Measurements from ENCODE around the gene PTPN4. TPM values are rescaled to one million over a fixed set of nuclear protein-coding genes. Genes with fewer than 3 reads are reported as not detected.

Gene PTPN4
- total RNA-seq, 2 donors from 2014 or later = 12.2 to 21.1 TPM

- Histone ChIP-seq H3K4me1 (peaks cover 25% of the 10 kb centered on the region), H3K4me3 (no peak overlapping the region), H3K27ac (no peak overlapping the region), H3K9me3 (no peaks in the 10 kb centered on the region), H3K27me3 (no peaks in the 10 kb centered on the region), H3K36me3 (replicated peaks in 1 of 2; ENCODE audit: insufficient read depth in 1 of 2, low read depth in 2 of 2) (no peaks in the 10 kb centered on the region)
- DNase-seq (no peak), ATAC-seq (no peak)
- intact Hi-C loops (cut with DNase I) = no loop called here
- no peak for TF ChIP-seq POLR2A (IDR thresholded peaks at IDR 0.05)
- TF ChIP-seq, protein P1, sequence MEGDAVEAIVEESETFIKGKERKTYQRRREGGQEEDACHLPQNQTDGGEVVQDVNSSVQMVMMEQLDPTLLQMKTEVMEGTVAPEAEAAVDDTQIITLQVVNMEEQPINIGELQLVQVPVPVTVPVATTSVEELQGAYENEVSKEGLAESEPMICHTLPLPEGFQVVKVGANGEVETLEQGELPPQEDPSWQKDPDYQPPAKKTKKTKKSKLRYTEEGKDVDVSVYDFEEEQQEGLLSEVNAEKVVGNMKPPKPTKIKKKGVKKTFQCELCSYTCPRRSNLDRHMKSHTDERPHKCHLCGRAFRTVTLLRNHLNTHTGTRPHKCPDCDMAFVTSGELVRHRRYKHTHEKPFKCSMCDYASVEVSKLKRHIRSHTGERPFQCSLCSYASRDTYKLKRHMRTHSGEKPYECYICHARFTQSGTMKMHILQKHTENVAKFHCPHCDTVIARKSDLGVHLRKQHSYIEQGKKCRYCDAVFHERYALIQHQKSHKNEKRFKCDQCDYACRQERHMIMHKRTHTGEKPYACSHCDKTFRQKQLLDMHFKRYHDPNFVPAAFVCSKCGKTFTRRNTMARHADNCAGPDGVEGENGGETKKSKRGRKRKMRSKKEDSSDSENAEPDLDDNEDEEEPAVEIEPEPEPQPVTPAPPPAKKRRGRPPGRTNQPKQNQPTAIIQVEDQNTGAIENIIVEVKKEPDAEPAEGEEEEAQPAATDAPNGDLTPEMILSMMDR (IDR thresholded peaks at IDR 0.05) = no peak
- 84 to 89% methylated on average over 3 of the region's 3 CpGs for WGBS, 2 donors
Observed at GRCh38 chr2:119857742-119858141, 98.0 kb downstream of the PTPN4 start.

DNA sequence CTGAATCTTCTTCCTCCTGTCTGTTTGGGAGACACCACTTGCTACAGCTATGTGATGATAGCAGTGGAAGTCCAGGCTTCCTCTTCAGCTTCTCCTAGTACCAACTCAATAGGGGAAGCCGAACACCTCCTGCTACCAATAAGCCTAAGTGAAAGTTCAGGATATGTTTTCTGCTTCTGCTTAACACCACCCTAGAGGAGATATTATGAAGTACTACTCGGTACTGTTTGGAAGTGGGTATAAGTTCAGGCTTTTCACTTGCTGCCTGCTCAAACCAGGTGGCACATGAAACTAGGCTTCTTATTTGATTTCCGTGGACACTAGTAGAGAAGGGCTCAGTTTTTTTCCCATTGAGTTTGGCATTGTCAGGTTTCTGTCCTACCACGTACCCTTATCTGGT is 99.8 kb downstream of the PTPN4 start:
- Histone ChIP-seq H3K27me3 (no peaks in the 10 kb centered on the region), H3K9me3 (no peaks in the 10 kb centered on the region), H3K36me3 (replicated peaks in 1 of 2; ENCODE audit: insufficient read depth in 1 of 2, low read depth in 2 of 2) (no peaks in the 10 kb centered on the region), H3K4me1 (peaks cover 25% of the 10 kb centered on the region), H3K27ac (no peak overlapping the region), H3K4me3 (no peak overlapping the region)
- DNase-seq (no peak), ATAC-seq (no peak)
- intact Hi-C loops (cut with DNase I) = no loop called here
- TF ChIP-seq POLR2A (IDR thresholded peaks at IDR 0.05) = no peak
- TF ChIP-seq, protein P1 (IDR thresholded peaks at IDR 0.05) = no peak
- WGBS, 2 donors = 93 to 95% methylated on average over 4 of the region's 4 CpGs

GRCh38 chr2:119860924-119861323 is 101.2 kb downstream of the PTPN4 start:
- intact Hi-C loops (cut with DNase I) = no loop called here
- no peaks in the 10 kb centered on the region for H3K9me3 ChIP-seq
- H3K4me1 ChIP-seq = peaks cover 25% of the 10 kb centered on the region
- no peaks in the 10 kb centered on the region for H3K27me3 ChIP-seq
- no peaks in the 10 kb centered on the region for H3K36me3 ChIP-seq (replicated peaks in 1 of 2; ENCODE audit: insufficient read depth in 1 of 2, low read depth in 2 of 2)
- DNase-seq (no peak), ATAC-seq (no peak)
- no peak overlapping the region for H3K4me3 ChIP-seq
- WGBS, 2 donors = 63 to 77% methylated on average over 7 of the region's 7 CpGs
- H3K27ac ChIP-seq = no peak overlapping the region
- TF ChIP-seq, protein P1 (IDR thresholded peaks at IDR 0.05) = no peak
- TF ChIP-seq POLR2A (IDR thresholded peaks at IDR 0.05) = no peak

- H3K4me3 ChIP-seq = no peak overlapping the region
- TF ChIP-seq POLR2A (IDR thresholded peaks at IDR 0.05) = no peak
- TF ChIP-seq, protein P1 (IDR thresholded peaks at IDR 0.05) = no peak
- DNase-seq (no peak), ATAC-seq (no peak)
- H3K27ac ChIP-seq = no peak overlapping the region
- no peaks in the 10 kb centered on the region for H3K9me3 ChIP-seq
- no peaks in the 10 kb centered on the region for H3K27me3 ChIP-seq
- 35 to 39% methylated on average over 3 of the region's 3 CpGs for WGBS, 2 donors
- peaks cover 16% of the 10 kb centered on the region for H3K4me1 ChIP-seq
- H3K36me3 ChIP-seq (replicated peaks in 1 of 2; ENCODE audit: insufficient read depth in 1 of 2, low read depth in 2 of 2) = no peaks in the 10 kb centered on the region
- intact Hi-C loops (cut with DNase I) = no loop called here
Observed at GRCh38 chr2:119862127-119862889, 102.6 kb downstream of the PTPN4 start.

DNA sequence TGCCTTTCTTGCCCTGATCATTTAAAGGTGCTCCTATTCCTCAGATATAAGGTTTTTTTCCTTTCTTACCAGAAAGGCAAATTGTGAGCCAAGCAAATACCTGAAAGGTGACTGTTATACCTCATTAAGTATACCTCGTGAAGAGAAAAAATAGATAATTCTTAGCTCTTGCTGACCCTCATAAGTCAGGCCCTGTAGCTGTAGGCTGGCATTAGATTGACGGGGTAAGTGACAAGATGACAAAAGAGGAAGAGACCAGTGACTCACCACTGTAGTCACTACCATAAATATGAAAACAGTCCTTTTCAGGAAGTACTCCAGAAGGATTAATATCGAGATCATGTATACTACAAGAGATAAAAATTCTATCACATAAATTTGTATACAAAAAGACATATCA is 104.6 kb downstream of the PTPN4 start:
- no peaks in the 10 kb centered on the region for H3K27me3 ChIP-seq
- no peak overlapping the region for H3K4me3 ChIP-seq
- H3K9me3 ChIP-seq = no peaks in the 10 kb centered on the region
- no peaks in the 10 kb centered on the region for H3K36me3 ChIP-seq (replicated peaks in 1 of 2; ENCODE audit: insufficient read depth in 1 of 2, low read depth in 2 of 2)
- WGBS, 2 donors = 68 to 77% methylated on average over 3 of the region's 3 CpGs
- ATAC-seq = no peak
- no peak for DNase-seq
- H3K27ac ChIP-seq = no peak overlapping the region
- TF ChIP-seq, protein P1 (IDR thresholded peaks at IDR 0.05) = no peak
- TF ChIP-seq POLR2A (IDR thresholded peaks at IDR 0.05) = no peak
- peaks cover 16% of the 10 kb centered on the region for H3K4me1 ChIP-seq
- intact Hi-C loops (cut with DNase I) = no loop called here

Measured in body of pancreas (tissue), 4 donors.